ACHN (cell line): ENCODE data around the gene MRE11.
"Not testable (repeated sequence)": the region's sequence is repeated elsewhere in the genome, so short reads cannot be mapped to it uniquely, and the experiment has no call there.

Source experiments
- DNase-seq: peaks from one replicate; pipeline ENCODE4 v3.0.0-alpha.2; 2015
- in situ Hi-C: cut with HindIII; loops from 2 replicates; pipeline ENCODE4 v1.10.0; 2017; ENCODE audit warnings: low sequenced_read_pairs, low pct_ligation_motif_present, low pct_unique_long_range_greater_than_20kb

The MRE11 gene

DNA sequence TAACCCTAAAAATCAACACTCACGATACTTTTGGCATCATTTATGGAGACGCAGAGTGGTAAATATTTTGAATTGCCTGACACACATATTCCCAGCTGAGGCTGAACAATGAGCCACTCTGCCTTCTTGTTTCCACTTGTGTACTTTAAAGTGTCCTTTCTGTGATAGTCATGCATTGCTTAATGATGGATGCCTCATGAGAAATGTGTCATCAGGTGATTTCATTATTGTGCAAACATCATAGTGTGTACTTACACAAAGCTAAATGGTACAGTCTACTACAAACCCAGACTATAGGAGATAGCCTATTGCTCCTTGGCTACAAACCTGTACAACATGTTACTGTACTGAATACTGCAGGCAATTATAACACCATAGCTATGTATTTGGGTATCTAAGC, 44.2 kb downstream of the MRE11 start:
- DNase-seq = peak; percentile 10
- in situ Hi-C loops = no loop called here

DNA sequence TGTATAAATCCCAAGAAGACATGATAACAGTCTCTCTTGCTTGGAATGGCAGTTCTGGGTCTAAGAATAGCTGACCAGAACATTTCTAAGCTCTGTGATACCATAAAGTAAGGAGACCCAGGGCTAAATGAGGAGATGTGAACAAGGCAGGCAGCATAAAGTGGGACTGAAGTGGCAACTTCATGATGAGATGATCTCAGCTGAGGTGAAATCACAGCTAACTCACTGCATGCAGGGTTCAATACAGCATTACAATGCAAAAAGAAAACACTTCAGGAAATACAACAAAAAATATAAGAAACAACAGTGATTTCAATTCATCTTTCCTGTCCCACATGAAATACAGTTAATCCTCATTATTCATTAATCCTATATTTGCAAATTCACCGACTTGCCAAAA, 44.6 kb downstream of the MRE11 start:
- in situ Hi-C loops = no loop called here
- no peak for DNase-seq

DNA sequence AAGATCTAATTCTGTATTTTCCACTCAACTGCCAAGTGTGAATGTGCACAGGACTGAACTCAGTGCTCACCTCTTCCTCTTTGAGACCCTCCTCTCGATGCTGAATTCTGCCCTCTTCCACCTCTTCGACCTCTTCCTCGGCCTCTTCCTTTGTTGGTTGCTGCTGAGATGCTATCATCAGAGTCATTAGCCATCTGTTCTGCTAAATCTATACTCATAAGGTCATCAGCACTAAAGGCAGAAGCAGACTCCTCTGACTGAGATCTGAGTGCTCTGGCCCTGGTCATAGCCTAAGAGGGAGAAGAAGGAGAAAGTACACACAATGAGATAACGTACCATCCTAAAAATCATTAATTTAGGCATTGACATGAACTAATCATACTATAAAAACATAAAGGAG, 46.5 kb downstream of the MRE11 start:
- DNase-seq = no peak
- in situ Hi-C loops = no loop called here

DNA sequence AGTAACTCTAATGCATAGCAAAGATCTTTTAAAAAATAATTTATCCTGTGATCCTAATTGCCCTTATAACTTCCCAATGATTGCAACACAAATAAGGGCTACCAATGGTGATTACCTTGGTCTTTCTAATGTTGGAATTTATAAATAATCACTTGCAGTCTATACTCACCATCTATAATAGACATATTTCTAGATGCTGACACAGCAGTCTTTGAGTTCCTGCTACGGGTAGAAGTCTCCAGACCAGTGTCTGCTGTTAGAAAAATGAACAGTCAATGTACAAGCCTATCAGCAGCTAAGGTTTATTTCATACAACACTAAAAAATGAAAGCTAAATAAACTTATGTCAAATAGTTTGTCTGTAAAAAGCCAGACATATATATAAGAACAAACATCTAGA, 48.0 kb downstream of the MRE11 start:
- in situ Hi-C loops = no loop called here
- no peak for DNase-seq

DNA sequence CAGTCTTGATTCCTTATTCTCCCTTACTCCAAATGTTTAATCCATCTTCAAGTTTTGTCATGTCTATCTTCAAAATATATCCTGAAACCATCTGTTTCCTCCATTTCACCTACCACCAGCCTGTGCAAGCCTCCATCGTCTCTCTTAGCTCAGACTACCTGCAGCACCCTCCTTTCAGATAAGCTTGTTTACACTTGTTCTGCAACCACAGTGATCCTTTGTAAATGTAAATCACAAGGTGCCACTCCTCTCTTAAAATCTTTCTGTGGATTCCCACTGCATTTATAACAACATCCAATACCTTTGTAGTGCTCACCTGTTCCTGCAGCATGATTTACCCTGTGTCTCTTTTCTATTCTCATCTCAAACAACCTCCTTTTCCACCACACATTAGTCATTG, 60.6 kb downstream of the MRE11 start:
- in situ Hi-C loops = no loop called here
- no peak for DNase-seq

DNA sequence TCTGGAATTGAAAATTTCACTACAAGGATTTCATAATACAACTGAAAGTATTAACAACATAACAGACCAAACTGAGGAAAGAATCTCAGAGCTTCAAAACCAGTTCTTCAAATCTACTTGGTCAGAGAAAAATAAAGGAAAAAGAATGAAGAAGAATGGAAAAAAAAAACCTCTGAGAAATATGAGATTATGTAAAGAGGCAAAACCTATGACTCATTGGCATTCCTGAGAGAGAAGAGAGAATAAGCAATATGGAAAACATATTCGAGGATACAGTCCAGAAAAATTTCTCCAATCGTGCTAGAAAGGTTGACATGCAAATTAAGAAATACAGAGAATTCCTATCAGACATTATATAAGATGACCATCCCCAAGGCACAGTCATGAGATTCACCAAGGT, 69.0 kb downstream of the MRE11 start:
- in situ Hi-C loops = no loop called here
- DNase-seq = no peak

DNA sequence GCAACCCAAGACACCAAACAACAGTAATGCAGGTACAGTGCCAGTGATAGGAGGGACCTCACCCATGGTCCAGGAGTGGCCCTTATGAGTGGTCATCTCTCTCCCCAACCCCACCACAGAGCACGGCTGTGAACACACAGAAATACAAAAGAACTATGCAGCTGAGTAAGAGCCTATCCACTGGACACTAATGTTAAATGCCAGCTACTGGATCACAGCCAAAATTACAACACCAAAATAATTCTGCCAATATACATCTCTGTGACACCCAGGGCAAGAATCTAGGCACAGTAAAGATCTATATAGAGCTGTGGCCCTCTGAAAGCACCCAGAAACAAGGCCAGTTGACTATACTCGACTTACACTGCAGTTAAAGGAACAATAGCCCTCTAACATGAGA, 69.6 kb downstream of the MRE11 start:
- no peak for DNase-seq
- in situ Hi-C loops = no loop called here

DNA sequence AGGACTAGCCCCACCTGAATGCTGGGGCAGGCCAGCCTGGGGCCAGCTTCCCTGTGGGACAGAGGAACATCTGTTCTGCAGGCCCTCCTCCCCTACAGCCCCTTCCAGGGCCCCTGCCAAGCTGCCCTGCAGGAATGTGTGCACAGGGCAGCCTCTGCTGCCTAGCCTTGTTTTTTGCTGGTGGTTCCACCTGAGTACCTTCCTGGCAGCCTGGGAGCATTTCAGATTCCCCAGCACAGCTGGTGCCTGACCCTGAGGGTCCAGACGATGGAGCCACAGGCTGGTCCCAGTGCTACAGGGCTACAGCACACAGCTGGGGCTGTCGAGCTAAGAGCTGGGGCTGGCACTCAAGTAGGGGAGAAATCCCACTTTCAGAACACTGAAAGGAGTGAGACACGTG, 70.1 kb downstream of the MRE11 start:
- DNase-seq = peak; percentile 2
- in situ Hi-C loops = no loop called here

DNA sequence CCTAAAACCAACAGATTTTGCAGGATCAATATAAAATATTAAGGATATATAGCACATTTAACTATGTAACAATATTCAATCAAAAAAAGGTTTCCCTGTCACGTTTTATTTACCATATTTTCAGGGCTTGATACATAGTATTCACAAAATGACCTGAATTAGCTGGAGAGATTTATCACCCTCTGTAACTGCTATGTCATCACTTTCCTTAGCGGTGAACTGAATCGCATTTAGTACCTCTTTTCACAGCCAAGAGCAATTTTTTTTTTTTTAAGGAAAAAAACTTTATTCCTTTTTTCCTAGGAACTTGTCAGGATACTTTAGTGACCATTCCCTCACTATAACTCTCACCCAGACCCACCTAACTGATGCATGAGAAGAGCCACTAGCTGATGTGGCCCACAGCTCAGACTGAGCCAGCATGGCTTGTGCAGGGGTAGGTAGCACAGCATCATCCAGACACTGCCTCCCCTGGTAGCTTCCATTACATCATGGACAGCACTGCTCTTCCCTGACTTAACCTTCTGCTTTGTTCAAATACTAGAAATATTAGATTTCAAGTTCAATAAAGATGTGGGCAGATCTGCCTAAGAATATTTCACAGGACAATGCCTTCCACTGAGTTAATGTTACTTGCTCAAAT, 75.4 kb downstream of the MRE11 start:
- no peak for DNase-seq
- in situ Hi-C loops = no loop called here

DNA sequence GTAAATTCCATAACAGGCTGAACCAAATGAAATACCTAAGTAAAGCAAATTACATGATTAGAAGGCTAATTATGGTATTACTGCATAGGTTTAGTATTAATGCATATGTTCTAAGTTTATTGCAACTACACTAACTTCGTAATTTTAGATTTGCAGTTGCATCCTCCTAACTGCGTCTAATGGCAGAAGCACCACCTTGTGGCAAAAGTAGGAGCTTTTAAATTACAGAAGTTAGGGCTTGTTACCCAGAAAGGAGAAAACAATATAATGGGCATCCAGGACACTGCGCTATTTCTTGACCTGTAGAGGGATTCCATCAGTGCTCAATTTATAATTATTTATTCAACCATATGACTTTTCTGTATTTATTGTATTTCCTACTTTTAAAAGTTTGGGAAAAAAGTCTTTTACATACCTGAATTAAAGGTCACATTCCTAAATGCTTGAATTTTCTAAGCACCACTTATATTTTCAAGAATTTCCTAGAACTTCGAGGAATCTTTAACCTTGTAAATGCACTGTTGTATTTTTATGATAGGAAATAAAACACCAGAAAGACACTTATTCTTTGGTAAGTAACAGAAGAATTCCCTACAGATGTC, 76.2 kb downstream of the MRE11 start:
- DNase-seq = peak; percentile 39
- in situ Hi-C loops = no loop called here

DNA sequence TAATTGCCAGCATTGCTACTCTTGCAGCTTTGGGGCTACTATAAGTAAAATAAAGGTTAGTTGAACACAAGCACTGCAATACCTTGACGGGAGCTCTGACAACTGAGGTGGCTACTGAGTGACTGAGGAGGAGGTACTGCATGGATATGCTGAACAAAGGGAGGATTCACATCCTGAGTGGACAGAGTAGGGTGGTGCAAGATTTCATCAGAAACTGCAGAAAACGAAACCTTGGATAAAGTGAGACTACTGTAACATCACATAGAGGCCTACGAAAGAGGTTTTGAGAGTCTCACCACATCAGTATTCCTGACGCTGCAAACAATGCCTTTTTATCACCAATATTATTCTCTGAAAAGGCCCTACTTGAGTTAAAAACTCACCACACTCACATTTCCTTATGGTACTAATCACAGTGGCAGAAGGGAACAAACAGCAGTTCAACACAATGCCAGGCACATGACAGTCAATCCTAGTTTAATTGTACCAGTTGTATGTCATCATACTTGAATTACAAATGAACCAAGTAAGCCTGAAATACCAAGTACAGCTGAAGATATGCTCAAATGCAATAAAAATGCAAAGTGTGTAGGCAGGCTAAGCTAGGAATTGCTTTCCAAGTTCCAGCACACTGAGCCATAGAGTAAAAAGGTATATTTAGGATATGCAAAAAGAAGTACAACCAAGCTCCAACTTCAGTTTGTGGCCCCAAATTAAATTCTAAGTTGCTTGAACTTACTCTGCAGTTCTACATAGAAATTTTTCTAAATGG, 88.4 kb downstream of the MRE11 start:
- in situ Hi-C loops = no loop called here
- no peak for DNase-seq

DNA sequence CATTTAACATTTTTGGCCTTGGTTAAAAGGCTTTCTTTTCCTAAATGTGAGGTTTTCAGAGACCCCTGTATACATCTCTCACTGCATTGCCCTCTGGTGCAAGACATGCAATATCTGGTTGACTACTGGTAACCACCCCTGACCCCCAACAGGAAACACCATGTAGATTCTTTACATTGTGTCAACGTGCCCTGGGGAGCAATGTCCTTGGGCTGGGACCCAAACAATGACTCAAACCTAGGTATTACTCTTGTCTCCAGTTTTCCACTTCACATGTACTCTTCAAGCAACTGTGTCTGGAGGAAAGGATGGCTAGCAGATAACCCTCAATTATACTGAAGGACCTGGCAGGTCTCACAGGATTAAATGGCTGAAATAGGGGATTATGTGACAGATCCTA, 91.3 kb downstream of the MRE11 start:
- in situ Hi-C loops = no loop called here
- DNase-seq = no peak

DNA sequence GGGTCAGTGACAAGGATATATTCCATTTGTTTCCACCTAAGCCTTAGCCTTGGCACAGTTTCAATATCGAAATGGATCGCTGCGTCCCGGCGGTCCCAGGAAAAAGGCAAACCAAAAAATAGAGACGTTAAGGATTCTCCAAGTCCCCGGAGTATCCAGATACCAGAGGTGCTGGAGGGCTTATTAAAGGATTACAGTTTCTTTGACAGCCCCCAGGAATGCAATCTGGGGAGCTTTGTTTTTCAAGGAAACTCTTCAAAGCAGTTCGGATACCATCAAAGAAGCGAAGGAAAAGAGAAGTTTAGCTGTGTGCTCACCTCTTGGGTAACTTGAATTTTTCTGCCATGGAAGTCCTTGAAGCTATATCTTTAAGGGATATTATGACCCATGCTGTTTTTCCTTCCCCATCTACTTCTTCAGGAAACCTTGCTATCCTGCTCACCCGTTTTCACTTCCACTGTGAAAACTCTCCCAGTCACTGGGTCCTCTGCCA, 91.8 kb downstream of the MRE11 start:
- no peak for DNase-seq
- in situ Hi-C loops = no loop called here

DNA sequence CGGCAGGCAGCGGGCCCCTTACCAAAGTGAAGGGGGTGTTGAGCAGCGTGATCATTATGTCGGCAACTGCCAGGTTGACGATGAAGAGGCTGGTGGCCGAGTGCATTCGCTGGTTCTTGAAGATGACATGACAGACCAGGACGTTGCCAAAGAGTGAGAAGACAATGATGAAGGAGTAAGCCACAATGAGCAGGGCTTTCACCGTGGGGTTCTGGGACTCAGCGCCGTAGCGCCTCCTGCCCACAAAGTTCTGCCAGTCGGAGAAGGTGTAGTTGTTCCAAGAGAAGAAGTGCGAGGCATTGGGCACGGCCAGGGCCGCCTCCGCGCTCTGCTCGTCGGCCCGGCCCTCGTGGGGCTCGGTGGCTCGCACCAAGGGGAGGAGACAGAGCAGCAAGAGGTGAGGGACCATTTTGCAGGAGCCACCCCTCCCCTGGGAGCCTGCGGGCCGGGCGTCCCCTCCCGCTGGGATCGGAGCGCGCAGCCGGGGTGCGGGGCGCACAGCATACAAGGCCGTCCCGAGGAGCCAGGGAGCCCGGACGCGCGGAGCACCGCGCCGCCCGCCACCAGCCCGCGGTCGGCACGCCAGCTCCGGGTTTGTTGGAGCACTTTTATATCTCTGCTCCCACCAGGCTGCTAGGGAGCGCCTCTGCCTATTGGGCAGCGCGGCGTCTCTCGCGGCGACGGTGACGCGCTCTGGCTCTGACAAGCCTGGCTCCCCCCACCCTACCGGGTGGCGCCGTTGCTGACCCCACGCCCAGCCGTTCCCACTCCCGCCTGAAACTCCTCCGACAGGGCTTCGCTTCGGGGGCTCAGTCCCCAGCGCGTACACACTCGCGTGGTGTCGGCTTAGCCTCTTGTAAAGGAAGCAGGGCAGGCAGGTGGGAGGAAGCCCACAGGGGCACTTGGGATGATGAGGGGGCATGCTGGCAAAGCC, 92.5 kb downstream of the MRE11 start, which contains the start of gene GPR83:
Gene GPR83, minus strand, starts transcription at position 581 of the 934 bp plus-strand sequence. Its CDS starts 172 bp downstream, at position 409.
- DNase-seq = no peak
- in situ Hi-C loops = no loop called here

DNA sequence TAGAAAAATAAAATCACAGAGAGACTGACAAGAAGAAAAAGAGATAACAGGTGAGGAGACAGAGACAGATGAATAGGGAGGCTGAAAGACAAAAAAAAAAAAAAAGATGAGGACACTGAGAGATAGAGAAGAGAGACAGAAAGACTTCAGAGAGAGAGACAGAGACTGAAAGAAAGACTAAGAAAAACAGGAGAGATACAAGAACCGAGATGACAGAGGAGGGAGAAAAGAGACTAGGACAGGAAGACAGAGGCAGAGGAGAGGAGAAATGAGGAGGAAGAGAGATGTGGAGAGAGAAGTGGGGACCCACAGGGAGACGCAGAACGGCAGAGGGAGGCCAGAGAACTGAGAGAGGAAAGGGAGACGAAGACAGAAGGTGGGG, 93.2 kb downstream of the MRE11 start:
- no peak for DNase-seq
- in situ Hi-C loops = no loop called here

DNA sequence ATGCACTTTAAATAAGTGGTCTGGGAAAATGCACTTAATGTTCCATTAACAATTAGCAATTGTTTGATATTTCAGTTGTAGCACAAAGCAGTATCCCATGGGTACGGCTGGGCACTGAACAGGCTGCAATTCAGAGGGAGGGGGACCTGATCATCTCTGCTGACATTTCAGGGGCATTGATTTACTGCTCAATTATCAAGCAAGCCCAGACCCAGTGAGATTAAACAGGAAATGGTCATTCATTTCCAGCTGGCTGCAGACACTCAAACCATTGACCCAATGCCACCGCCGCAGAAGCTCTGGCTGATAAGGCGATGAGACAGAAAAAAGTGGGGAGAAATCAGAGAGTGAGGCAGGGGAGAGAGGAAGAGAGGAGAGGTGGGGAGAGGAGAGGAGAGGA, 93.6 kb downstream of the MRE11 start:
- in situ Hi-C loops = no loop called here
- no peak for DNase-seq

DNA sequence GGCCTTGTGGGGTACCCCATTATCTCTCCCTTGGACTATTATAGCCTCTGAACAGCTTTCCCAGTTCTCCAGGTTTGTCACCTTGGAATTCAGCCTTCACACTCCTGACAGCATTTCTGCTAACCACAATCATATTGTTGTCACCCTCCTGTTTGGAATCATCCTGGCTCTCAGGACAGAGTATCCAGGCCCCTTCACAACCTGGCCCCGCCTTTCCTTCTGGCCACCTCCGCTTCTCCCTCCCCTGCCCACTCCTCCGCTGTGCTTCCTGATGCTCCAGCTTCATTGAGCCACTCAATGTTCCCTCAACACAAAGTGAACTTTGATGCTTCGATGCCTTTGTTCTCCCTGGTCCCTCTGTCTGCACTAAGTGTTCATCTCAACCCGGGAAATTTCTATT, 95.5 kb downstream of the MRE11 start:
- no peak for DNase-seq
- in situ Hi-C loops = no loop called here

DNA sequence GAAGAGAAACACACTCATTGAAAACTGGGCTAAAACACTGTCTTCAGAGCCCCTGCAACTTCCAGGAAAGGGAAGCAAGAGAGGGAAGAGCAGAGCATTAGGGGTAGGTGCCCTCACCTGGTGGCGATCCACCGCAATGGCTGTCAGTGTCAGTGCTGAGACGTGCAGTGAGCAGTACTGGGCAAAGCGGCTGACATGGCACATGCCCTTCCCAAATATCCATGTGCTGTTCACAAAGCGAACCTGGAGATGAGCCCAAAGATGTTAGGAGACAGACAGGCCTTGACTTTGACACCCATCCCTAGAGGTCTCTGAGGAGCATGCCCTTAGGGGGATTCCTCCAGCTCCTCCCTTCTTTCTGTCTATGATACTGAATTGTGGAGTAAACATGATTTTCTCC, 97.4 kb downstream of the MRE11 start:
- no peak for DNase-seq
- in situ Hi-C loops = no loop called here

DNA sequence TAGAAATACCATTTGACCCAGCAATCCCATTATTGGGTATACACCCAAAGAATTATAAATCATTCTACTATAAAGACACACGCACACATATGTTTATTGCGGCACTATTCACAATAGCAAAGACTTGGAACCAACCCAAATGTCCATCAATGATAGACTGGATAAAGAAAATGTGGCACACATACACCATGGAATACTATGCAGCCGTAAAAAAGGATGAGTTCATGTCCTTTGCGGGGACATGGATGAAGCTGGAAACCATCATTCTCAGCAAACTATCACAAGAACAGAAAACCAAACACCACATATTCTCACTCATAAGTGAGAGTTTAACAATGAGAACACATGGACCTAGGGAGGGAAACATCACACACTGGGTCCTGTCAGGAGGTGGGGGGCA, 101.7 kb downstream of the MRE11 start:
- in situ Hi-C loops, DNase-seq: not testable (repeated sequence)
